K562 (cell line): ENCODE results near the gene EML3. TPM values are rescaled to one million over a fixed set of nuclear protein-coding genes. Genes with fewer than 3 reads are reported as not detected.

Experiments used
- ARID1B ChIP-seq: fragments of 450-650 bp; IDR thresholded peaks from 2 replicates; pipeline ENCODE4 v1.6.1; 2016; ENCODE audit warnings: antibody characterized with exemption, mild to moderate bottlenecking, inconsistent platforms
- CBX1 ChIP-seq: sonication (generic); IDR thresholded peaks from 2 replicates; pipeline ENCODE4 v1.6.1; 2016; ENCODE audit warnings: antibody characterized with exemption, low read depth, mild to moderate bottlenecking
- E2F3 ChIP-seq: fragments of 250-450 bp; sonication (Bioruptor Pico); IDR thresholded peaks from 2 replicates; pipeline ENCODE4 v1.4.0; 2020; ENCODE audit warnings: mild to moderate bottlenecking
- EGR1 ChIP-seq: fragments of 450-650 bp; conservative IDR thresholded peaks from 2 replicates; pipeline ENCODE4 v1.6.1; 2017; ENCODE audit warnings: mild to moderate bottlenecking
- EP400 ChIP-seq: fragments of 450-650 bp; IDR thresholded peaks from 2 replicates; pipeline ENCODE4 v1.6.1; 2017; ENCODE audit warnings: antibody characterized with exemption, mild to moderate bottlenecking, moderate library complexity
- HDAC8 ChIP-seq: fragments of 450-650 bp; IDR thresholded peaks from 2 replicates; pipeline ENCODE4 v1.6.1; 2016; ENCODE audit warnings: mild to moderate bottlenecking, missing genetic modification characterization, moderate library complexity, missing compliant biosample characterization
- NFXL1 ChIP-seq: fragments of 450-650 bp; formaldehyde crosslinking; IDR thresholded peaks from 2 replicates; pipeline ENCODE4 v1.4.0; 2021; ENCODE audit warnings: mild to moderate bottlenecking
- RBFOX2 ChIP-seq: fragments of 200-400 bp; formaldehyde crosslinking; IDR thresholded peaks from 2 replicates; pipeline ENCODE4 v1.6.1; 2017; ENCODE audit warnings: low read depth, mild to moderate bottlenecking, low read length, moderate library complexity
- SMAD2 ChIP-seq: fragments of 150-350 bp; IDR thresholded peaks from 2 replicates; pipeline ENCODE4 v1.6.1; 2014; ENCODE audit warnings: low read depth, mild to moderate bottlenecking, low read length
- SMAD3 ChIP-seq: fragments of 450-650 bp; formaldehyde crosslinking; conservative IDR thresholded peaks from 2 replicates; pipeline ENCODE4 v1.4.0; 2020; ENCODE audit warnings: mild to moderate bottlenecking
- SP2 ChIP-seq: IDR thresholded peaks from 2 replicates; pipeline ENCODE4 v1.6.1; 2011; ENCODE audit warnings: mild to moderate bottlenecking, low read depth, low read length, moderate library complexity; ENCODE audit not compliant: poor library complexity, severe bottlenecking; ENCODE audit errors: extremely low read depth
- TCF7 ChIP-seq: sonication (generic); IDR thresholded peaks from 2 replicates; pipeline ENCODE4 v1.6.1; 2016; ENCODE audit warnings: antibody characterized with exemption, borderline replicate concordance
- ZNF12 ChIP-seq: sonication (generic); formaldehyde crosslinking; IDR thresholded peaks from 2 replicates; pipeline ENCODE4 v1.4.0; 2020; ENCODE audit warnings: mild to moderate bottlenecking, missing genetic modification reagents
- ZNF133 ChIP-seq: fragments of 250-450 bp; sonication (Bioruptor Pico); IDR thresholded peaks from 2 replicates; pipeline ENCODE4 v1.4.0; 2020; ENCODE audit warnings: mild to moderate bottlenecking
- ZNF175 ChIP-seq: fragments of 200-800 bp; sonication (Bioruptor generic); IDR thresholded peaks from 2 replicates; pipeline ENCODE4 v1.6.1; 2016; ENCODE audit warnings: low read depth, mild to moderate bottlenecking, missing genetic modification characterization, missing compliant biosample characterization
- ZNF24 ChIP-seq: fragments of 450-650 bp; IDR thresholded peaks from 2 replicates; pipeline ENCODE4 v1.6.1; 2016
- ZNF263 ChIP-seq: sonication (generic); formaldehyde crosslinking; IDR thresholded peaks from 2 replicates; pipeline ENCODE4 v1.8.0; 2022; ENCODE audit warnings: mild to moderate bottlenecking, missing genetic modification reagents, borderline replicate concordance
- ZNF274 ChIP-seq: IDR thresholded peaks from 2 replicates; pipeline ENCODE4 v1.6.1; 2011; ENCODE audit warnings: low read depth, mild to moderate bottlenecking, low read length, moderate library complexity, borderline replicate concordance
- ZNF354B ChIP-seq: fragments of 250-450 bp; sonication (Bioruptor Pico); IDR thresholded peaks from 2 replicates; pipeline ENCODE4 v1.4.0; 2020
- ZNF57 ChIP-seq: fragments of 450-650 bp; formaldehyde crosslinking; IDR thresholded peaks from 2 replicates; pipeline ENCODE4 v1.4.0; 2020; ENCODE audit warnings: mild to moderate bottlenecking, moderate library complexity
- polyA plus RNA-seq, 8 experiments: library from polyadenylated mRNA; depleted of rRNA in 4 of 8; stranded (reverse) in 5 of 8; unstranded in 3 of 8; fragments of >200 nt; fragmentation: Nextera tagmentation in 2 of 8; fragmentation: Illumina TruSeq in 1 of 8; extraction: Ambion mirVana in 2 of 8; extraction: Trizol in 1 of 8; gene quantifications; 2 replicates each; pipeline versions ENCODE4 v1.2.1 to v1.2.3, GENCODE V29; 2011 to 2014; ENCODE audit warnings: inconsistent platforms in 1 of 8, missing spikeins in 1 of 8
- total RNA-seq, 7 experiments: library from RNA; depleted of rRNA in 6 of 7; stranded (reverse); fragments of >200 nt in 6 of 7; fragmentation: Illumina TruSeq in 2 of 7; extraction: Trizol in 2 of 7; gene quantifications; 2 replicates each; pipeline versions ENCODE4 v1.2.1 to v1.2.3, GENCODE V29; 2011 to 2021; ENCODE audit warnings: low replicate concordance in 1 of 7
- TF ChIP-seq, protein P1 (sequence below): sonication (generic); formaldehyde crosslinking; IDR thresholded peaks from 2 replicates; pipeline ENCODE4 v1.8.1; 2023; ENCODE audit warnings: missing genetic modification reagents, mild to moderate bottlenecking, borderline replicate concordance
- TF ChIP-seq, protein P2 (sequence below), 2 experiments: fragments of 200-800 bp in 1 of 2; sonication (Bioruptor generic) in 1 of 2; sonication (generic) in 1 of 2; formaldehyde crosslinking in 1 of 2; IDR thresholded peaks in 1 of 2; conservative IDR thresholded peaks in 1 of 2; 2 replicates each; pipeline versions ENCODE4 v1.5.0 to v1.6.1; 2016 to 2020; ENCODE audit warnings: missing compliant biosample characterization in 1 of 2, missing genetic modification characterization in 1 of 2, missing genetic modification reagents in 1 of 2
- TF ChIP-seq, protein P3 (sequence below): sonication (generic); formaldehyde crosslinking; IDR thresholded peaks from 2 replicates; pipeline ENCODE4 v1.8.0; 2022; ENCODE audit warnings: mild to moderate bottlenecking, missing genetic modification reagents

EML3 gene
- total and polyA plus RNA-seq, 9 of the 15 experiments (the other 6 are each of a cell fraction or from before 2014, with no cell fraction given), result 0.32 to 90.5 (median 26.4) TPM

DNA sequence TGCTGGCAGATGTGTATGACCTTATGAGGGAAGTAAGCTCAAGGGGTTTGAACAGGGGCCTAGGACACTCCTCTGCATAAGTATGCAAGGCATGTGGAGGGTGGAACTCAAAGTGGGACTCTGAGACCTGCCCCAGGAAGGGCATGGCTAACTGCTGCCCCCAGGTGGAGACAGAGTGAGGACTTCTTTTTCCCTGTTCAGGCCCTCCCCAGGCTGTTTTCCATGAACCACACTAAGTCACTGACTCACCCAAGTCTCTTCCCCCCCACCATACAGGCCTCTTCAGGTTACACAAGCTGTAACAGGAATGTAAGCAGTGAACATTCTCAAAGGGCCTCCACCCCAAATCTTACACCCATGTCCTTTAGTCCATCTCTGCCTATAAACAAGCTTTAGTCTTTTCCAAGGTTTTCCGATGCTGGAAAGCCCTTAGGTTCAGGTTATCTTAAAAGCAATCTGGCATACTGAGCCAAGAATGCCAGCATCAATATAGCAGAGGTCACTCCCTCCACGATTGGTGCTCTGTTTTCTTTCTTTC, 51.9 kb downstream of the EML3 start (continued):
- TF ChIP-seq, protein P1, sequence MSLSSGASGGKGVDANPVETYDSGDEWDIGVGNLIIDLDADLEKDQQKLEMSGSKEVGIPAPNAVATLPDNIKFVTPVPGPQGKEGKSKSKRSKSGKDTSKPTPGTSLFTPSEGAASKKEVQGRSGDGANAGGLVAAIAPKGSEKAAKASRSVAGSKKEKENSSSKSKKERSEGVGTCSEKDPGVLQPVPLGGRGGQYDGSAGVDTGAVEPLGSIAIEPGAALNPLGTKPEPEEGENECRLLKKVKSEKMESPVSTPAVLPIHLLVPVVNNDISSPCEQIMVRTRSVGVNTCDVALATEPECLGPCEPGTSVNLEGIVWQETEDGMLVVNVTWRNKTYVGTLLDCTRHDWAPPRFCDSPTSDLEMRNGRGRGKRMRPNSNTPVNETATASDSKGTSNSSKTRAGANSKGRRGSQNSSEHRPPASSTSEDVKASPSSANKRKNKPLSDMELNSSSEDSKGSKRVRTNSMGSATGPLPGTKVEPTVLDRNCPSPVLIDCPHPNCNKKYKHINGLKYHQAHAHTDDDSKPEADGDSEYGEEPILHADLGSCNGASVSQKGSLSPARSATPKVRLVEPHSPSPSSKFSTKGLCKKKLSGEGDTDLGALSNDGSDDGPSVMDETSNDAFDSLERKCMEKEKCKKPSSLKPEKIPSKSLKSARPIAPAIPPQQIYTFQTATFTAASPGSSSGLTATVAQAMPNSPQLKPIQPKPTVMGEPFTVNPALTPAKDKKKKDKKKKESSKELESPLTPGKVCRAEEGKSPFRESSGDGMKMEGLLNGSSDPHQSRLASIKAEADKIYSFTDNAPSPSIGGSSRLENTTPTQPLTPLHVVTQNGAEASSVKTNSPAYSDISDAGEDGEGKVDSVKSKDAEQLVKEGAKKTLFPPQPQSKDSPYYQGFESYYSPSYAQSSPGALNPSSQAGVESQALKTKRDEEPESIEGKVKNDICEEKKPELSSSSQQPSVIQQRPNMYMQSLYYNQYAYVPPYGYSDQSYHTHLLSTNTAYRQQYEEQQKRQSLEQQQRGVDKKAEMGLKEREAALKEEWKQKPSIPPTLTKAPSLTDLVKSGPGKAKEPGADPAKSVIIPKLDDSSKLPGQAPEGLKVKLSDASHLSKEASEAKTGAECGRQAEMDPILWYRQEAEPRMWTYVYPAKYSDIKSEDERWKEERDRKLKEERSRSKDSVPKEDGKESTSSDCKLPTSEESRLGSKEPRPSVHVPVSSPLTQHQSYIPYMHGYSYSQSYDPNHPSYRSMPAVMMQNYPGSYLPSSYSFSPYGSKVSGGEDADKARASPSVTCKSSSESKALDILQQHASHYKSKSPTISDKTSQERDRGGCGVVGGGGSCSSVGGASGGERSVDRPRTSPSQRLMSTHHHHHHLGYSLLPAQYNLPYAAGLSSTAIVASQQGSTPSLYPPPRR (CRISPR knock-in tag), result no peak
- TF ChIP-seq SMAD2 (no peak), EGR1 (no peak), CBX1 (no peak), ZNF57 (CRISPR knock-in tag) (no peak), ZNF133 (CRISPR knock-in tag) (no peak), ZNF354B (CRISPR knock-in tag) (no peak), EP400 (peak; percentile 45; the same call in 1 of the 2 replicates), ZNF274 (no peak), ARID1B (peak; percentile 64), NFXL1 (CRISPR knock-in tag) (no peak), TCF7 (no peak), E2F3 (CRISPR knock-in tag) (no peak), ZNF12 (CRISPR knock-in tag) (no peak), ZNF175 (CRISPR knock-in tag) (no peak), ZNF263 (CRISPR knock-in tag) (no peak; the same call in 1 of the 2 replicates), HDAC8 (tag) (no peak), SMAD3 (CRISPR knock-in tag) (no peak), ZNF24 (peak; percentile 41; the same call in 1 of the 2 replicates), RBFOX2 (no peak), SP2 (no peak)
- TF ChIP-seq, protein P2, sequence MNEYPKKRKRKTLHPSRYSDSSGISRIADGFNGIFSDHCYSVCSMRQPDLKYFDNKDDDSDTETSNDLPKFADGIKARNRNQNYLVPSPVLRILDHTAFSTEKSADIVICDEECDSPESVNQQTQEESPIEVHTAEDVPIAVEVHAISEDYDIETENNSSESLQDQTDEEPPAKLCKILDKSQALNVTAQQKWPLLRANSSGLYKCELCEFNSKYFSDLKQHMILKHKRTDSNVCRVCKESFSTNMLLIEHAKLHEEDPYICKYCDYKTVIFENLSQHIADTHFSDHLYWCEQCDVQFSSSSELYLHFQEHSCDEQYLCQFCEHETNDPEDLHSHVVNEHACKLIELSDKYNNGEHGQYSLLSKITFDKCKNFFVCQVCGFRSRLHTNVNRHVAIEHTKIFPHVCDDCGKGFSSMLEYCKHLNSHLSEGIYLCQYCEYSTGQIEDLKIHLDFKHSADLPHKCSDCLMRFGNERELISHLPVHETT (CRISPR knock-in tag; conservative IDR thresholded peaks at IDR 0.05 in 1 of 2, IDR thresholded peaks at IDR 0.05 in 1 of 2), result no peak
- TF ChIP-seq, protein P3, sequence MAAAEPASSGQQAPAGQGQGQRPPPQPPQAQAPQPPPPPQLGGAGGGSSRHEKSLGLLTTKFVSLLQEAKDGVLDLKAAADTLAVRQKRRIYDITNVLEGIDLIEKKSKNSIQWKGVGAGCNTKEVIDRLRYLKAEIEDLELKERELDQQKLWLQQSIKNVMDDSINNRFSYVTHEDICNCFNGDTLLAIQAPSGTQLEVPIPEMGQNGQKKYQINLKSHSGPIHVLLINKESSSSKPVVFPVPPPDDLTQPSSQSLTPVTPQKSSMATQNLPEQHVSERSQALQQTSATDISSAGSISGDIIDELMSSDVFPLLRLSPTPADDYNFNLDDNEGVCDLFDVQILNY (CRISPR knock-in tag), result no peak
